ENCODE measurements around the gene ADCY2.

ADCY2 gene

DNA sequence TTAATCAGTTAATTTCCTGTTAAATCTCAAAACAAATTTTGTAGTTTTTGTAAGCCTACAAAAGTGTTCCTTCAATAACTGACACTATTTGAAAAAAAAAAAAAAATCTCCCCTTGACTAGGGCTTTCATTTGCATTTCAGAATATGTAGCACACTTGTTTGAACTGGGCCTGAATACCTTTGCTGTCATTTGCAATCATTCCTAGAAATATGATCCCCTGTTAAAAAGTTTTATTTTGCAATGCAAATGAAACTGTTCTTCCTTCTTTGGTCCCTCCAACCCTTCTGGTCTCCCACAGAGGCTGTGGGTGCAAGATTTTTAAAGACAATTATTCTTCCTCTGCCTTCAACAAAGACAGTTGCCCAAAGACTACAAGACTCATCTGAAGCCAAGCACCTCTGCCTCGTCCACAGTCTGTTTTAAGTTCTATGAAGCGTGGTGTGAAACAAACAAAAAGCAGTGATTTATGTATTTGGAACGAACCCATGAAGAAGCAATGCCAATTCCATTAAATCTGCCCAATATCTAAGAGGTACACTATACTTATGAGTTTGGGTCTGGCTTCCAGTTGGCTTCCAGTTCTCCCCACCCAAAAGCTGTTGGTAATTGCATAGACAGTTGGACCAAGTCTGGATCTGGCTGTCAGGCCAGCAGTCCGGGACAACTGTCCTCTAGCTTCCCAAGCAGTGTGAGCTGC is 388.9 kb downstream of the ADCY2 start:
- H3K27ac ChIP-seq (ENCODE audit: extremely low read depth, low read depth, low read length), result no peak overlapping the region
- TF ChIP-seq ZNF600 (tag by site-specific recombination; IDR thresholded peaks at IDR 0.05) (no peak), ZNF426 (tag by site-specific recombination; IDR thresholded peaks at IDR 0.05) (no peak), HOXA7 (CRISPR knock-in tag; IDR thresholded peaks at IDR 0.05; ENCODE audit: borderline replicate concordance) (no peak), ZNF221 (tag by site-specific recombination; IDR thresholded peaks at IDR 0.05; ENCODE audit: borderline replicate concordance) (no peak), ZFP37 (tag by site-specific recombination; IDR thresholded peaks at IDR 0.05) (no peak), ZNF792 (tag by site-specific recombination; IDR thresholded peaks at IDR 0.05) (no peak), ZNF843 (tag by site-specific recombination; IDR thresholded peaks at IDR 0.05) (no peak), KLF10 (tag by site-specific recombination; IDR thresholded peaks at IDR 0.05) (no peak), ZNF354C (tag by site-specific recombination; IDR thresholded peaks at IDR 0.05; ENCODE audit: borderline replicate concordance, low read depth) (no peak), TCF7L2 (IDR thresholded peaks at IDR 0.05; ENCODE audit: borderline replicate concordance, low read depth, low read length) (no peak), ZNF677 (tag by site-specific recombination; IDR thresholded peaks at IDR 0.05) (no peak), ZNF132 (tag by site-specific recombination; IDR thresholded peaks at IDR 0.05; ENCODE audit: borderline replicate concordance) (no peak), ZNF707 (tag by site-specific recombination; IDR thresholded peaks at IDR 0.05) (no peak), ZNF529 (tag by site-specific recombination; IDR thresholded peaks at IDR 0.05; ENCODE audit: insufficient replicate concordance) (no peak), ZNF785 (tag by site-specific recombination; IDR thresholded peaks at IDR 0.05) (no peak)
- TF ChIP-seq, protein P1, sequence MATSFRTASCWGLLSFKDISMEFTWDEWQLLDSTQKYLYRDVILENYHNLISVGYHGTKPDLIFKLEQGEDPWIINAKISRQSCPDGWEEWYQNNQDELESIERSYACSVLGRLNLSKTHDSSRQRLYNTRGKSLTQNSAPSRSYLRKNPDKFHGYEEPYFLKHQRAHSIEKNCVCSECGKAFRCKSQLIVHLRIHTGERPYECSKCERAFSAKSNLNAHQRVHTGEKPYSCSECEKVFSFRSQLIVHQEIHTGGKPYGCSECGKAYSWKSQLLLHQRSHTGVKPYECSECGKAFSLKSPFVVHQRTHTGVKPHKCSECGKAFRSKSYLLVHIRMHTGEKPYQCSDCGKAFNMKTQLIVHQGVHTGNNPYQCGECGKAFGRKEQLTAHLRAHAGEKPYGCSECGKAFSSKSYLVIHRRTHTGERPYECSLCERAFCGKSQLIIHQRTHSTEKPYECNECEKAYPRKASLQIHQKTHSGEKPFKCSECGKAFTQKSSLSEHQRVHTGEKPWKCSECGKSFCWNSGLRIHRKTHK (tag by site-specific recombination; IDR thresholded peaks at IDR 0.05), result no peak
- TF ChIP-seq, protein P2, sequence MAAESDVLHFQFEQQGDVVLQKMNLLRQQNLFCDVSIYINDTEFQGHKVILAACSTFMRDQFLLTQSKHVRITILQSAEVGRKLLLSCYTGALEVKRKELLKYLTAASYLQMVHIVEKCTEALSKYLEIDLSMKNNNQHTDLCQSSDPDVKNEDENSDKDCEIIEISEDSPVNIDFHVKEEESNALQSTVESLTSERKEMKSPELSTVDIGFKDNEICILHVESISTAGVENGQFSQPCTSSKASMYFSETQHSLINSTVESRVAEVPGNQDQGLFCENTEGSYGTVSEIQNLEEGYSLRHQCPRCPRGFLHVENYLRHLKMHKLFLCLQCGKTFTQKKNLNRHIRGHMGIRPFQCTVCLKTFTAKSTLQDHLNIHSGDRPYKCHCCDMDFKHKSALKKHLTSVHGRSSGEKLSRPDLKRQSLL (tag by site-specific recombination; IDR thresholded peaks at IDR 0.05), result no peak
- TF ChIP-seq, protein P3, sequence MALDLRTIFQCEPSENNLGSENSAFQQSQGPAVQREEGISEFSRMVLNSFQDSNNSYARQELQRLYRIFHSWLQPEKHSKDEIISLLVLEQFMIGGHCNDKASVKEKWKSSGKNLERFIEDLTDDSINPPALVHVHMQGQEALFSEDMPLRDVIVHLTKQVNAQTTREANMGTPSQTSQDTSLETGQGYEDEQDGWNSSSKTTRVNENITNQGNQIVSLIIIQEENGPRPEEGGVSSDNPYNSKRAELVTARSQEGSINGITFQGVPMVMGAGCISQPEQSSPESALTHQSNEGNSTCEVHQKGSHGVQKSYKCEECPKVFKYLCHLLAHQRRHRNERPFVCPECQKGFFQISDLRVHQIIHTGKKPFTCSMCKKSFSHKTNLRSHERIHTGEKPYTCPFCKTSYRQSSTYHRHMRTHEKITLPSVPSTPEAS (tag by site-specific recombination; IDR thresholded peaks at IDR 0.05), result no peak
- ChIA-PET POLR2A (no interaction called here), CTCF (interaction anchor here (0.5 kb wide), 1 partner anchor 10 kb away, joined by 3 read pairs; no protein-coding TSS in a partner anchor)
- H3K36me3 ChIP-seq (ENCODE audit: control insufficient read depth in 2 of 2, insufficient read depth in 1 of 2, low read length in 2 of 2), result no peaks in the 10 kb centered on the region
- H3K4me3 ChIP-seq (ENCODE audit: low read depth, low read length), result no peak overlapping the region
- H3K4me1 ChIP-seq (ENCODE audit: control insufficient read depth, insufficient read depth, low read length), result no peaks in the 10 kb centered on the region
- no peaks in the 10 kb centered on the region for H3K9me3 ChIP-seq (ENCODE audit: control insufficient read depth, insufficient read depth, low read depth, low read length)

DNA sequence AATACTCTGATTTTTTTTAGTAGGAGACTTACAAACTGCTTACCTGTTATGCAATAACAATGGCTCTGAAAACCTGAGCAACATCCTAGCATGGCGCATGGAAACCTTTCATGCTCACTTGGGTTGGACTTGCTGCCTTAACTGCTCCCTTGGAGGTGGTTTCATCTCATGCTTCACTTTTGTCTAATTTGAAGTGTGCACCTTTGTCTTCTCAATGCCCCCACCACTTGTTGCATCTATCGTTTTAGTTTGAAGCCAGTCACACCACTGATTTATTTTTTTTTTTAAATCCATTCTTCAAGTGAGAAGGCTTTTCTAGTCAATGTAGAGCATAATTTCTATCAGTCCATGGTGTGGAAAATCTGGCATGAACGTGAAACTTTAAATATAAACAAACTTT is 391.8 kb downstream of the ADCY2 start:
- ChIA-PET POLR2A (no interaction called here), CTCF (no interaction called here)
- TF ChIP-seq SCRT2 (tag by site-specific recombination; IDR thresholded peaks at IDR 0.05), result peak; percentile 77
- TF ChIP-seq ZNF776 (tag by site-specific recombination; IDR thresholded peaks at IDR 0.05; ENCODE audit: borderline replicate concordance), result no peak
- peak; percentile 53; the same call in 1 of the 2 replicates for TF ChIP-seq SCRT1 (tag by site-specific recombination; IDR thresholded peaks at IDR 0.05; ENCODE audit: borderline replicate concordance)
- TF ChIP-seq ZNF112 (tag by site-specific recombination; IDR thresholded peaks at IDR 0.05), result no peak
- Histone ChIP-seq H3K4me1 (ENCODE audit: control insufficient read depth, insufficient read depth, low read length) (no peaks in the 10 kb centered on the region), H3K36me3 (ENCODE audit: control insufficient read depth in 2 of 2, insufficient read depth in 1 of 2, low read length in 2 of 2) (no peaks in the 10 kb centered on the region), H3K27ac (ENCODE audit: extremely low read depth, low read depth, low read length) (no peak overlapping the region), H3K4me3 (ENCODE audit: low read depth, low read length) (no peak overlapping the region), H3K9me3 (ENCODE audit: control insufficient read depth, insufficient read depth, low read depth, low read length) (no peaks in the 10 kb centered on the region)

Measured in HEK293 (cell line).